Activated CD8-positive, alpha-beta memory T cell treated with anti-CD3 and anti-CD28 coated beads for 1 hour (primary cell): ENCODE results near the gene MICAL3.
"Not testable (repeated sequence)": the region's sequence is repeated elsewhere in the genome, so short reads cannot be mapped to it uniquely, and the experiment has no call there.

Source experiments
- DNase-seq, 2 donors: peaks; one replicate each; pipeline ENCODE4 v3.0.0-alpha.2; 2020; ENCODE audit warnings: low read depth in 1 of 2; ENCODE audit errors: extremely low read depth in 1 of 2

MICAL3 gene

GRCh38 chr22:17772249-17772957, 252.0 kb downstream of the MICAL3 start:
- DNase-seq, result no peak

GRCh38 chr22:17770180-17771077, 253.9 kb downstream of the MICAL3 start:
- DNase-seq, result no peak

- DNase-seq, result no peak
These were observed 254.7 kb downstream of the MICAL3 start for GRCh38 chr22:17769716-17770082.

DNA sequence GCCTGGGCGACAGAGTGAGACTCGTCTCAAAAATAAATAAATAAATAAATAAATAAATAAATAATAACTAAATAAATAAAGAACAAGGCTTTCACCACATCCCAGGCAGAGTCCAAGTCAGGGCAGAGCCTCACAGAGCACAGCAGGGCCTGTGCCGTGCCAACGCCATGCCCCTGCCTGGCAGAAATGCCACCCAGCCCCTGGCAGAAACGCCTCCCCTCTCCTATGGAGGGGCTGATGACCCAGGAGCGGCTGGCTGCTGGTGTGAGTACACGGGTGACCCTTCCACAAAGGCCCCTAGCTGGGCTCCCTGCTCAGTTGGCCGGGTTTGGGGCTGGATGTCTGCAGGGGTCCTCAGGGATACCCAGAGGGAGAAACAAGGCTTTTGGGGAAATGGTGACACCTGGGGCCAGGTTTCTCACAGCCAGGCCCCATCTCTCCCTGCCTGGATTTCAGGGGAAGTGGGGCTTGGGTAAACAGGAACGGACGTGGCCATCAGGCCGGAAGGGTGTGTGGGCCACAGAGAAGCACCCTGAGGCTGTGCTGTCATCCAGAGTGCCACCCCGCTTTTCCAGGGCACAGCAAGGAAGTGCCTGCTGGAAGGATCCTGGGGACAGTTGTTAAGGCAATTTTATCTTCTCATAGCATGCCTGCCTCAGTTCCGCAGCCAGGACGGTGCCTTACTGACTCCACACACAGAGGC, 255.2 kb downstream of the MICAL3 start:
- DNase-seq, result no peak

- no peak for DNase-seq
These were observed 256.9 kb downstream of the MICAL3 start for GRCh38 chr22:17767233-17768065.

- not testable (repeated sequence) for DNase-seq
These were observed 259.5 kb downstream of the MICAL3 start for GRCh38 chr22:17764852-17765251.

GRCh38 chr22:17764036-17764435, 260.3 kb downstream of the MICAL3 start:
- no peak for DNase-seq

- DNase-seq, result not testable (repeated sequence)
These were observed 260.9 kb downstream of the MICAL3 start for GRCh38 chr22:17763442-17763841.

- no peak for DNase-seq
These were observed 263.2 kb downstream of the MICAL3 start for GRCh38 chr22:17761138-17761488.

- no peak for DNase-seq
These were observed 270.0 kb downstream of the MICAL3 start for GRCh38 chr22:17754233-17754925.

GRCh38 chr22:17753401-17753989, 270.9 kb downstream of the MICAL3 start:
- no peak for DNase-seq

- DNase-seq, result no peak
These were observed 272.8 kb downstream of the MICAL3 start for GRCh38 chr22:17751596-17751995.

DNA sequence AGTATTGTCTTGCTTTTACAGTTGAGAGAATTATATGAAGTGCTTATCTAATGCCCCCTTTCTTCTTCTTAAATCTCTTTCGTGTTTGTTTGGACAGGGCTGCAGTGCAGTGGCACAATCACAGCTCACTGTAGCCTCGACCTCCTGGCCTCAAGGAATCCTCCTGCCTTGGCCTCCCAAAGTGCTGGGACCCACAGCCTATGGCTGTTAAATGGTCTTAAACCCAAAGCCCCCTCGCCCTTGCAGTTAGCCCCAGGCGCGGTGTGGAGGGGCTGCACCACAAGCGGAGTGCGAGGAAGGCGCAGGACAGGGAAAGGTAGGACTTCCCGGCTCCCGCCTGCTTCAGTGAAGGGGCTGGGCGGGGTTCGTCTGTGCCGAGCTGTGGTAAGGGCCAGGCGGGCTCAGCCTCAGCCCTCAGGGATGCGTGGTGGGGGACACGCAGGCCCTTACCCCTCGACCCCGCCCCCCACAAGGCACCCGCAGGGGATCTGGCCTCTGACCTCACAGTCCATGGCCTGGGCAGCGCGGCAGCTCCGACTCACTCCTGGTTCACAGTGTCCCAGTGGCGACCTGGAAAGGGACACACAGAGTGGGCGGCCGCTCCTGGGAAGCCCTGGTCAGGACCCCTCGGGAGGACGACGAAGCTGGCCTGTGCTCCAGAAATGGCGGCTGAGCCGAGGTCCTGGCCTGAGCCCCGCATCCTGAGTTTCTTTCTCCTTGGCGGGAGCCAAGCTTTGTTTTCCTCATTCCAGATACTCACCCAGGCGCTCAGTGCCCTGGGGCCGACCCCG, 274.6 kb downstream of the MICAL3 start:
- DNase-seq, result no peak

DNA sequence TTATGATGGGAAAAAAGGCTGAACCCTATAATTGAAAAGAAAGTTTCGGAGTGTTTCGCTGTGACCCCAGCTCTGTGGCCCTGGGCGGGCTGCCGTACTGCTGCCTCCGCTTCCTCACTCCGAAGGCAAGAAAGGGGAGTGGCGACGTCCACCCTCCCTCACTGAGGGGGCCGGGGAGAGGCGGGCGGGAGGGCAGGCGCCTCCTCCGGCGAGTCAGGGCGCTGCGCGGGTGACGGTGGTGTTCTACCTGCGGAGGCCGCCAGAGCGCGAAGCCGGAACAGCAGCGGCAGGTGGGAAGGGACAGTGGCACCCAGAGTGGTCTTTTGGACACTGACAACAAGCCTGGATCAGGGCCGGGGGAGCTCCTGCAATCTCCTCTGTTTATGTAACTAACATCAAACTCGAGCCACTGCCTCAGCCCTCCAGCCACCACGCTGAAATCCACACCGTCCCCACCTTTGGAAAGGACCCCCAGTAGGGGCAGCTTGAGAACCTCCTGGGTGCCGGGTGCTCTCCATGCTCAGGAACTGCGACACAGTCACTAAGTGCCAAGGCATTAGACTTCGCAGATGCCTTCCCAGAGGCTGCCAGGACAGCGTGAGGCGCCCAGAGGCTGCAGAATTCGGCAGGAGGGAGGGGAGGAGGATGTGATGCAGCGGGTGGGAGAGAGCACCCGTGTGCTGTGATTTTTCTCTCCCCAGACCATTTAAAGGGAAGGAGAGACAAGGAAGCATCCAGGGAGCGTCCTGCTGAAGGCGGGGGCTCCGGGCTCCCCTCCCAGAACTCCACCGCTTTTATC, 275.6 kb downstream of the MICAL3 start:
- no peak for DNase-seq

GRCh38 chr22:17746916-17747315, 277.4 kb downstream of the MICAL3 start:
- no peak for DNase-seq

GRCh38 chr22:17744430-17744829, 279.9 kb downstream of the MICAL3 start:
- no peak for DNase-seq

GRCh38 chr22:17743661-17744411, 280.5 kb downstream of the MICAL3 start:
- no peak for DNase-seq
